ENCODE data around the gene TSPAN18. TPM values are rescaled to one million over a fixed set of nuclear protein-coding genes. Genes with fewer than 3 reads are reported as not detected.

Gene TSPAN18
- total and polyA plus RNA-seq, 2 of the 8 experiments (the other 6 are each of a cell fraction or from before 2014, with no cell fraction given) = 5.2 to 10.2 TPM

DNA sequence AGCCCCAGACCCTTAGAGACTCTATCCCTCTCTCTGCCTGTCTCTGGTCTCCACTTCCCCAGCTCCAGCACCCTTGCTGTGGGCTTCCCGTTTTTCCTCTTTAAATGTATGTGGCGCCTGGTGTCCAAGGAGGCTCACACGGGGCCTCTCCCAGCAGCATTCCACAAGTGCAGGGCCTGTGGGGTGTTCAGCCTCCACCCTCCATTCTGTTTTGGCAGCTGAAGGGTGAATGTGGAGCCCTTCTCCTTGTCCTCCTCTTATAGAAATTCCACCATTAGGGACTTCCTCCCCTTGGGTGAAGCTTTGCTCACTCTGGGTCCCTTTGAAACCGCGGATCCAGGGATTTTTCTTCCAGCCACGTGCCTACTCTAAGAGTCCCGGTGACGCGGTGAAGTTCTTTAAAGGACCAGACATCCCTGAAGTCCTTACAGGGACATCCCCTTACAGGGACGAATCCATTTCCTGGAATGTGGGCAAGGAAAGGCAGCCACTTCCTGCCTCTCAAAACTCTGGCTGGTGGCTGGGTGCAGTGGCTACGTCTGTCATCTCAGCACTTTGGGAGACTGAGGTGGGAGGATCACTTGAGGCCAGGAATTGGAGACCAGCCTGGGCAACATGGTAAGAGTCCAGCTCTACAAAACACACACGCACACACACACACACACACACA, 1.6 kb upstream of the TSPAN18 start (continued):
- TF ChIP-seq E2F6 (IDR thresholded peaks at IDR 0.05) (no peak), RNF2 (IDR thresholded peaks at IDR 0.05; ENCODE audit: borderline replicate concordance, low read depth, low read length, missing control alignments, poor library complexity, severe bottlenecking) (no peak), SAP30 (IDR thresholded peaks at IDR 0.05; ENCODE audit: insufficient read depth, insufficient replicate concordance, low read length) (no peak), ATF2 (IDR thresholded peaks at IDR 0.05; ENCODE audit: low read length) (no peak)
- TF ChIP-seq, protein P1, sequence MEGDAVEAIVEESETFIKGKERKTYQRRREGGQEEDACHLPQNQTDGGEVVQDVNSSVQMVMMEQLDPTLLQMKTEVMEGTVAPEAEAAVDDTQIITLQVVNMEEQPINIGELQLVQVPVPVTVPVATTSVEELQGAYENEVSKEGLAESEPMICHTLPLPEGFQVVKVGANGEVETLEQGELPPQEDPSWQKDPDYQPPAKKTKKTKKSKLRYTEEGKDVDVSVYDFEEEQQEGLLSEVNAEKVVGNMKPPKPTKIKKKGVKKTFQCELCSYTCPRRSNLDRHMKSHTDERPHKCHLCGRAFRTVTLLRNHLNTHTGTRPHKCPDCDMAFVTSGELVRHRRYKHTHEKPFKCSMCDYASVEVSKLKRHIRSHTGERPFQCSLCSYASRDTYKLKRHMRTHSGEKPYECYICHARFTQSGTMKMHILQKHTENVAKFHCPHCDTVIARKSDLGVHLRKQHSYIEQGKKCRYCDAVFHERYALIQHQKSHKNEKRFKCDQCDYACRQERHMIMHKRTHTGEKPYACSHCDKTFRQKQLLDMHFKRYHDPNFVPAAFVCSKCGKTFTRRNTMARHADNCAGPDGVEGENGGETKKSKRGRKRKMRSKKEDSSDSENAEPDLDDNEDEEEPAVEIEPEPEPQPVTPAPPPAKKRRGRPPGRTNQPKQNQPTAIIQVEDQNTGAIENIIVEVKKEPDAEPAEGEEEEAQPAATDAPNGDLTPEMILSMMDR (IDR thresholded peaks at IDR 0.05; ENCODE audit: control extremely low read depth in 1 of 3, insufficient read depth in 1 of 3, low read depth in 1 of 3, low read length in 3 of 3) = no peak
